ENCODE results near the gene RAD51B. TPM values are rescaled to one million over a fixed set of nuclear protein-coding genes. Genes with fewer than 3 reads are reported as not detected.
"Not testable (repeated sequence)": the region's sequence is repeated elsewhere in the genome, so short reads cannot be mapped to it uniquely, and the experiment has no call there.

Gene RAD51B
- total RNA-seq, 2 donors from 2014 or later, result 42.6 to 50.0 TPM

DNA sequence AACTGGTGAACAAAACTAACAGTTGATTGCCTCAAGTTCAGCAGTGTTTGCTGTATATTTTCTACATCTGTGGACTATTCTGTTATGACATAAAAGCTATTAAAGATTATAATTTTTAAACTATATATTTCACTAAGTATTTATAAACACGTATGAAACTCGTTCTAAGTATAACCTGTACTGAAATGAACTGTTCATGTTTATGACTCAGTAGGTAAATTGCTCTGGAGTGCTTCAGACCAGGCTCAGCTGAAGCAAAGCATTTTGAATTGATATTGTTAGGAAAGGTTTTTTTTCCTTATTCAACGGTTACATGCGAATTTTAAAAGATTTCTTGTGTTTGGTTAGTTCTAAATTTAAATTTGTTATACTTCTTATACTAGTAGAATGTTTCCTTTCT, 151.3 kb downstream of the RAD51B start:
- peaks cover 3 to 6% of the 10 kb centered on the region in 2 donors for H3K36me3 Mint-ChIP-seq (ENCODE audit: insufficient read depth in 2 of 2)
- ATAC-seq (replicated peaks in 1 of 2) (no peak), DNase-seq (no peak)
- H3K27me3 Mint-ChIP-seq (ENCODE audit: low read depth), result no peaks in the 10 kb centered on the region
- H3K27ac Mint-ChIP-seq, result no peak overlapping the region
- no peak overlapping the region for H3K4me3 Mint-ChIP-seq
- H3K9me3 Mint-ChIP-seq, result peaks cover 0 to 3% of the 10 kb centered on the region in 2 donors
- H3K4me1 Mint-ChIP-seq (ENCODE audit: low read depth), result no peaks in the 10 kb centered on the region

DNA sequence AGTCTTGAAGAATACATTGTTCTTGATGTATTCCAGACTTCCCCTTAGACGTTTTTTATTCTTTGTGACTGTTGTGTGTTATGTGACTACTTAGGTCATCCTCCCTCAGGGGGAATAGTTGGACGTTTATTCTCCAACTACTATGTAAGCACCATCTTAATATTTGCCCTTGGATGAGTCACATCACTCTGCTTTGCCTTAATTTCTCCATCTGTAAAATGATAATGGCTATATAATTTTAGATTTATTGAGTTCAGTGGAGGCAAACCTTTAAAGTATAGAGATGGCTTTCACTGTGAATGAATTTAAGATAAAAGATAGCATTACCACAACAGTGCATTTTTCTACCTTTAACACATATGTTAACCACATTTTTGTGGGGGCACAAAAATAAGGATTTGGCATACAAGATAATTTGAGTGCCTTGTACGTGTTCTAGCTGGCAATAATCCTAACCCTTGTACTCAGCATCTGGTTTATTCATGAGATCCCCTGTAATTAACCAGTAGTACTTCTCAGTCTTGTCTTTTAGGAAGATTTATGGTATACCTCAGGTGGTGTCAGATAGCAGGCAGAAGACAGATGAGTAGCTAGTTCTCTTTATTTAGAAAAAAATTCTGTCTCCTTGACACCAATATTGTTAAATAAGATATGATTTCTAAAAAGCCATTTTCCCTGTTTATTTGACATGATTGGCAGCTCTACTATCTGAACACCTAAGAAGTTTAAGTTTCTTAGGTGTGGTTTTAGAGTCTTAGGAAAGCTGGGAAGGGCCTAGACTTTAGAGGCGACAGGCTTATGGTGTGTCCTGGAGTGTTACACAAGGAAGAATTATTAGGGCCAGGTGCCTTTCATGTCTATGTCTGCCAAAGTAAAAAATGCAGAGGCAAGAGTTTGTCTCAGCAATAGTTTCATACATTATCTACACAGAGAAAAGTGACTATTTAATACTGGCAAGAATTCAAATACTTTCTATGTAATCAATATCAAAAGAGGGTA, 152.3 kb downstream of the RAD51B start:
- no peaks in the 10 kb centered on the region for H3K4me1 Mint-ChIP-seq (ENCODE audit: low read depth)

DNA sequence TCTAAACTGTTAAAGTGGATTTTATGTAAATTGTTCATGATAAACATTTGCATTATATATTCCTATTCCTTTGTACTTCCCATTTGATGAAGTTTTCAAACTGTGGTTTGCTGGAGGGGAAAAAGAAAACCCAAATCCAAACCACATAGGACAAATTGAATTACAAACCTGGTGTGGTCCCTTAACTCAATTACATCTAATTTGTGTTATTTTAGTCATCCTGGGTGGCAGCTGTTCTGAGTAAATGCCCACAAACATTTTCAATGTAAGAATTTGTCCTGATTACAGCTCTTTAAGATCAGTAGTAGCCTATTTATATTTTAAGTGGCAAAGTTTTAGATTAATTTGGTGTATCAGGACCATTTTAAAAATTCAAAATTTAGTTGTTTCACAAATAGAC, 153.9 kb downstream of the RAD51B start:
- ATAC-seq (replicated peaks in 1 of 2) (no peak), DNase-seq (no peak)
- Mint-ChIP-seq H3K4me1 (ENCODE audit: low read depth) (peaks cover 1% of the 10 kb centered on the region), H3K36me3 (ENCODE audit: insufficient read depth in 2 of 2) (peaks cover 0 to 3% of the 10 kb centered on the region in 2 donors), H3K9me3 (no peaks in the 10 kb centered on the region), H3K27me3 (ENCODE audit: low read depth) (no peaks in the 10 kb centered on the region), H3K27ac (no peak overlapping the region), H3K4me3 (no peak overlapping the region)

More for the DNA sequence above, 152.3 kb downstream of the RAD51B start:
- Mint-ChIP-seq H3K4me3 (no peak overlapping the region), H3K36me3 (ENCODE audit: insufficient read depth in 2 of 2) (peaks cover 3 to 4% of the 10 kb centered on the region in 2 donors), H3K9me3 (no peaks in the 10 kb centered on the region), H3K27ac (no peak overlapping the region), H3K27me3 (ENCODE audit: low read depth) (no peaks in the 10 kb centered on the region)
- no peak for ATAC-seq (replicated peaks in 1 of 2)
- DNase-seq, result no peak

DNA sequence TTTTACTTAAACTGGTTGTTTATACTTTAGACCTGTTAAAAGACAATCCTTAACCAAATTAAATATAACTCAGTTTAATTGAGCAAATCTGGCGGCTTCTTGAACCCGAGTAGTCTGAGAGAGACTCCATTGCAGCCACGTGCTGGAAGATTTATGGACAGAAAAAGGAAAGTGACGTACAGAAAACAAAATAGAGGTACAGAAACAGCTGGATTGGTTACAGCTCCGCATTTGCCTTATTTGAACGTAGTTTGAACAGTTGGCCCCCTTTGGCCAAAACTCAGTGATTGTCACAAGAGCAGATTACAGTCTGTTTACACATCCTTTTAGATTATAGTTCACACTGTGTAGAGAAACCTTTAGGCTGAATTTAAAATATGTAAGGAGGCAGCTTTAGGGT, 155.9 kb downstream of the RAD51B start:
- Mint-ChIP-seq H3K9me3 (no peaks in the 10 kb centered on the region), H3K27ac (no peak overlapping the region), H3K36me3 (ENCODE audit: insufficient read depth in 2 of 2) (no peaks in the 10 kb centered on the region), H3K27me3 (ENCODE audit: low read depth) (no peaks in the 10 kb centered on the region), H3K4me1 (ENCODE audit: low read depth) (peaks cover 6% of the 10 kb centered on the region), H3K4me3 (no peak overlapping the region)
- no peak for ATAC-seq (replicated peaks in 1 of 2)
- DNase-seq, result no peak

DNA sequence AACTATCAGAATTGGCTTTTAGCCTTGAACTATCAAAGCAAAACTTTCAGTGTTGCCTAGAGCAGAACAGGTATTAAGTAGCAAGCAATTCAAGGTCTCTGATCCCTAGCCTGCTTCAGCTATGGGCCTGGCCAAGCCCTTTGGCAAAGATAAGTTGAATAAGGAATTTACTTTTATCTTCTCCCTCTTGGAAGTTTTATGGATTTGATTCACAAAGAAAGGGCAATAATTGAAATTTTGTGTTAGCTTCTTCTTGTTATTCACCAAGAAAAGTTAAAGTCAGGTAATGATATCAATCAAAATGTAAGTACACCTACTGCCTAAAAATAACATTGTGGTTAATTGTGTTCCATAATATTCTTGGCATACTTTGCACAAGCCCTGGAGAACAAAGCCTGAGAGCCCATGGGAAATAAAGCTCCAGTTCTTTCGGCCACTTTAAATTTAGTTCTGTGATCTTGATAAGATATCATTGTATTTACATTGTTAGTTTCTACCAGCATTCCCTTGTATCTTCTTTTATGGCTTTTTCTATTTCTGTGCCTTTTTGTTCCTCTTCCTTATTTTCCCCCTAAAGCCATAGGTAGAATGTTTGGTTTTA, 158.0 kb downstream of the RAD51B start:
- Mint-ChIP-seq H3K27ac (no peak overlapping the region), H3K4me3 (no peak overlapping the region), H3K27me3 (ENCODE audit: low read depth) (no peaks in the 10 kb centered on the region), H3K9me3 (no peaks in the 10 kb centered on the region), H3K36me3 (ENCODE audit: insufficient read depth in 2 of 2) (no peaks in the 10 kb centered on the region), H3K4me1 (ENCODE audit: low read depth) (peaks cover 6% of the 10 kb centered on the region)
- ATAC-seq (replicated peaks in 1 of 2) (no peak), DNase-seq (no peak)

DNA sequence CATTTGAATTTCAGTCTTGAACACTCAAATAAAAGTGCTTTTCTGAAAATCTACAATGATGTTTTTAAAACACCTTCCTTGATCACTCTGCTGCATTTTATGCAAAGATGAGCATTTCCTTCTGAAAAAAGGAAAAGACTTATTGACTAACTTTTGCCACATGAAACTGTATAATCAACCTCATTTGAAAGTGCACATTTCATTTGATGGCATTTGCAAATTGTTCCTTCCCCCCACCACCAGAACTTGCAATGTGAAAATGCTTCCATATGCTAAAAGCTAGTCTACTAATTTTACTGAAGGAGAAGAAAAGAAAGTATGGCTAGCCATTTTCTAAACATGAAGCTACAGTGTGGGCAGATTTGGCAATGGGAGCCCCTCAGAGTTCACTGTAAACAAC, 159.2 kb downstream of the RAD51B start:
- Mint-ChIP-seq H3K4me1 (ENCODE audit: low read depth) (peaks cover 6% of the 10 kb centered on the region), H3K36me3 (ENCODE audit: insufficient read depth in 2 of 2) (no peaks in the 10 kb centered on the region), H3K4me3 (no peak overlapping the region), H3K27me3 (ENCODE audit: low read depth) (no peaks in the 10 kb centered on the region), H3K9me3 (no peaks in the 10 kb centered on the region), H3K27ac (no peak overlapping the region)
- ATAC-seq (replicated peaks in 1 of 2) (no peak), DNase-seq (no peak)

DNA sequence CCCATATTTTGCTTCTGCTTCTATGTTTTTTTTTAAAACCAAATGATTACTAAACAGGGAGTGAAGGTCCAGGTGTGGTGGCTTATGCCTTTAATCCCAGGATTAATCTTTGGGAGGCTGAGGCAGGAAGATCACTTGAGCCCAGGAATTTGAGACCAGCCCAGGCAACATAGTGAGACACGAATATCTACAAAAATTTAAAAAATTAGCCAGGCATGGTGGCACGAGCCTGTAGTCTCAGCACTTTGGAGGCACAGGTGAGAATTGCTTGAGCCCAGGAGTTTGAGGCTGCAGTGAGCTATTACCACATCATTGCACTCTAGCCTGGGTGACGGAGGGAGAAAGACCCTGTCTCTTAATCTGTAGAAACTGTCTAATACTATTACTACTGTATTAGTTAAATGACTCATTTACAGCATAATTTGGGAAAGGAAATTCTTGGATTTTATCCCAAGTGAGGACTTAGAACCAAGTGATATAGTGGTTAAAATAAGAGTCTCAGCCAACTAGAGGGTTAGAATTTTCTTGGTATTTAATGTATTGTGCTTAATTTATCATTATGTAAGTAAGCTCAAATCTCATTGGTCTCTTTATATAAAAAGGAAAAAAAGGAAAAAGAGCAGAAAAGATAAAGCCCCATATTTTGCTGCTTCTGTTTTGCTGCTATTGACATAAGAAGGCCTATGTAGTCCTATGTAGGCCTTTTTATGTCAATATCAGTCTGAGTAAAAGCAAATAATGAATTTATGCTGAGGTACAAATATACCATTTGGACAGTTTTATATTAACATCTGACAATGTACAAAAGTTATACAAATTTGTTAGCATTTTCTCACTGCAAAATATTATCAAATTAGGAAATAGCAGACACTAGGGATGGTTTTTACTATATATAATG, 163.4 kb downstream of the RAD51B start:
- no peak overlapping the region for H3K27ac Mint-ChIP-seq
- no peaks in the 10 kb centered on the region for H3K27me3 Mint-ChIP-seq (ENCODE audit: low read depth)
- peaks cover 20% of the 10 kb centered on the region for H3K4me1 Mint-ChIP-seq (ENCODE audit: low read depth)
- H3K4me3 Mint-ChIP-seq, result no peak overlapping the region
- ATAC-seq (replicated peaks in 1 of 2) (no peak), DNase-seq (no peak)
- peaks cover 0 to 2% of the 10 kb centered on the region in 2 donors for H3K36me3 Mint-ChIP-seq (ENCODE audit: insufficient read depth in 2 of 2)
- H3K9me3 Mint-ChIP-seq, result no peaks in the 10 kb centered on the region

DNA sequence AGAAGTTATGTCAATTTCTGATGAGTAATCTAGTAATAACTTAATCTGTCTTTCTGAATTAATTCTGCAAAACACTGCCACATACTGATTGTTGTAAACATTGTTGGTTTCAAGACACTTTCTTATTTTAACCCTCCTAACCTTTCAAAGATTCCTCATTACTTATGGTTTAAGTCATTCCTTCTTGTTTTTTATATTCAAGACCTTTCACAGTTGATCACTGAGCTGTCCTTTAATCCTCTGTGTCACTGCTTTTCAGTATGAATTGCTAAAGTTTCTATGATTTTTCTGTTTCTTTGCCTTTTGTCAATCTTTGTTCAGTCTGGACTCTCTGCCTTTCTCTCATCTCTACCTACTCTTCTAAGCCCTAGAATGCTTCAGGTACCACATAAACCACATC, 164.7 kb downstream of the RAD51B start:
- peaks cover 0 to 2% of the 10 kb centered on the region in 2 donors for H3K36me3 Mint-ChIP-seq (ENCODE audit: insufficient read depth in 2 of 2)

DNA sequence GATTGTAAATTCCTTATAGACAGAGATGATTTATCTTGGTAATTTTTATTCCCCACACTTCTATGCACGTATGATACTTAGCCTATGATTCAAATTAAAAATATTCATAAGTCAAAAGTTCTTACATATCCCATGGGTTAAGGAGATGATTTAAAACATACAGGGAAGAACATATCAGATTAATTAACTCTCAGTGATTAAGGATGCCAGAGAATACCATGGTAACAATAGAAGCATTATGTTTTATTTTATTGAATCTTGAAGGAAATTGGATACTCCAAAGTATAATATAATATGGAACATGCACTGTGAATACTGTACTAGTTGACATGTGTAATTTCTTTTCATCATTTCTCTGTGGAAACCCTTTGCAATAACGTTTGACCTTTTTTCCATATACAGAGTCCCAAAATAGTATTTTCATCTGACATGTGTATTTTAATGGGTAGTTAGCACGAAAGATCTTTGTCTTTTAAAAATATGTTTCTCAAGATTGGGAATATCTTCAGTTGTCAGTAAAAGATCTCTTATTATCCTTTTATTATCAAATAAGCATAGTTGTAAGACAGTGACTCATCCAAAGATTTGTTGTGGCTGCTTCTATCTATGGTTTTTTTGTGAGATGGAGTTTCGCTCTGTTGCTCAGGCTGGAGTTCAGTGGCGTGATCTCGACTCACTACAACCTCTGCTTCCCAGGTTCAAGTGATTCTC, 166.7 kb downstream of the RAD51B start:
- Mint-ChIP-seq H3K27ac (no peak overlapping the region), H3K27me3 (ENCODE audit: low read depth) (no peaks in the 10 kb centered on the region), H3K4me3 (no peak overlapping the region), H3K4me1 (ENCODE audit: low read depth) (peaks cover 13% of the 10 kb centered on the region), H3K36me3 (ENCODE audit: insufficient read depth in 2 of 2) (peaks cover 0 to 2% of the 10 kb centered on the region in 2 donors), H3K9me3 (no peaks in the 10 kb centered on the region)
- no peak for ATAC-seq (replicated peaks in 1 of 2)
- DNase-seq, result no peak

More for the DNA sequence above, 164.7 kb downstream of the RAD51B start:
- Mint-ChIP-seq H3K27ac (no peak overlapping the region), H3K4me1 (ENCODE audit: low read depth) (peaks cover 13% of the 10 kb centered on the region), H3K9me3 (no peaks in the 10 kb centered on the region), H3K4me3 (no peak overlapping the region), H3K27me3 (ENCODE audit: low read depth) (no peaks in the 10 kb centered on the region)
- ATAC-seq (replicated peaks in 1 of 2), result peak in 1 of 2 donors; percentile 45
- DNase-seq, result no peak

DNA sequence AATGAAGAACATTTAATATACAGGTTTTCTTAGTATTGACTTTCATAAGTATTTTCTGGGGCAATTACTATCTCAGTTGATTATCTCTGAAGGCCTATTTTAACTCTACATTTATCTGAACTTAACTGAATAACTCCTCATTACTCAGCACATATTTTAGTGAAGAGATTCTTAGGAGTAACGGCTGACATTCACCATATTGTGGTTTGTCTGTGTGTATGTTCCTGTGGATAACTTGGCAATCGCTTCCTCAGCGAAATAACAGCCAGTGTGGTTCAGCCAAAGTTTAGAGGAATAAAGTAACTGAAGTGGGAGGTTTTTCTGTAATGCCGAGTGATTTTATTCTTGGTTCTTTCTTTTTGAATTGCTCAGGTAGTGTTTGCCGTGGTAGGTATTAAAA, 168.0 kb downstream of the RAD51B start:
- no peaks in the 10 kb centered on the region for H3K27me3 Mint-ChIP-seq (ENCODE audit: low read depth)
- DNase-seq (no peak), ATAC-seq (replicated peaks in 1 of 2) (no peak)
- H3K4me1 Mint-ChIP-seq (ENCODE audit: low read depth), result peaks cover 13% of the 10 kb centered on the region
- H3K9me3 Mint-ChIP-seq, result no peaks in the 10 kb centered on the region
- H3K27ac Mint-ChIP-seq, result no peak overlapping the region
- peaks cover 0 to 2% of the 10 kb centered on the region in 2 donors for H3K36me3 Mint-ChIP-seq (ENCODE audit: insufficient read depth in 2 of 2)
- H3K4me3 Mint-ChIP-seq, result no peak overlapping the region

DNA sequence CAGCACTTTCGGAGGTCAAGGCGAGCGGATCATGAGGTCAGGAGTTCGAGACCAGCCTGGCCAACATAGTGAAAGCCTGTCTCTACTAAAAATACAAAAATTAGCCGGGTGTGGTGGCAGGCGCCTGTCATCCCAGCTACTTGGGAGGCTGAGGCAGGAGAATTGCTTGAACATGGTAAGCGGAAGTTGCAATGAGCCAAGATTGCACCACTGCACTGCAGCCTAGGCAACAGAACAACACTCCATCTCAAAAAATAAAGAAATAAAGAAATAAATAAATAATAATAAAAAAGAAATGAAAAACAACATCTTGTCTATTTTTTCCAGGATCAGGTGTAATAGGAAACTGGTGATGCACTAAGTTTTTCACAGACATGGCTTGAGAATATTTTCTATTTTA, 168.6 kb downstream of the RAD51B start:
- not testable (repeated sequence) for DNase-seq; H3K36me3 Mint-ChIP-seq (ENCODE audit: insufficient read depth in 2 of 2); H3K27ac Mint-ChIP-seq; ATAC-seq (replicated peaks in 1 of 2); H3K27me3 Mint-ChIP-seq (ENCODE audit: low read depth); H3K4me3 Mint-ChIP-seq; H3K9me3 Mint-ChIP-seq
- H3K4me1 Mint-ChIP-seq (ENCODE audit: low read depth), result peaks cover 13% of the 10 kb centered on the region

DNA sequence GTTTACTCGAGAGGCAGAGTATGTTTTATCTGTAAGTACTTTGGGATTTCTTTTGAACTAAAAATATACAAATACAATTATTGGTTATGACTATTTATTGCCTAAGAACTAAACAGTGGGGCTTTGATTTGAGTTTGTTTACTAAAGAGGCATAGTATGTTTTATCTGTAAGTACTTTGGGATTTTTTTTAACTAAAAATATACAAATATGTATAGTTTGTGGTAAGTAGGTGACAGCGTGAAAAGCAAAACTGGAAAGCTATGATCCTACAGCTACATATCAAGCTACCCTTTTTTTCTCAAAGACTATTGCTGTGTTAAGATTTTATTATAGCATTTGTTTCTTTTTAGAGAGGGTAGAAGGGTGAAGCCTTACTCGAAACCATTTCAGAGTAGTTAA, 171.0 kb downstream of the RAD51B start:
- DNase-seq (no peak), ATAC-seq (replicated peaks in 1 of 2) (no peak)
- Mint-ChIP-seq H3K4me1 (ENCODE audit: low read depth) (peaks cover 5% of the 10 kb centered on the region), H3K27me3 (ENCODE audit: low read depth) (no peaks in the 10 kb centered on the region), H3K27ac (no peak overlapping the region), H3K4me3 (no peak overlapping the region), H3K36me3 (ENCODE audit: insufficient read depth in 2 of 2) (peaks cover 2% of the 10 kb centered on the region in 2 donors), H3K9me3 (no peaks in the 10 kb centered on the region)
